HG03159 (cell line): ENCODE measurements around the gene MAMDC2.

ENCODE experiments used
- ATAC-seq: cut with Tn5 transposase; IDR thresholded peaks from one replicate; pipeline ENCODE4 v1.9.1; 2021; ENCODE audit warnings: mild to moderate bottlenecking, moderate library complexity; ENCODE audit not compliant: unreplicated experiment

The MAMDC2 gene

DNA sequence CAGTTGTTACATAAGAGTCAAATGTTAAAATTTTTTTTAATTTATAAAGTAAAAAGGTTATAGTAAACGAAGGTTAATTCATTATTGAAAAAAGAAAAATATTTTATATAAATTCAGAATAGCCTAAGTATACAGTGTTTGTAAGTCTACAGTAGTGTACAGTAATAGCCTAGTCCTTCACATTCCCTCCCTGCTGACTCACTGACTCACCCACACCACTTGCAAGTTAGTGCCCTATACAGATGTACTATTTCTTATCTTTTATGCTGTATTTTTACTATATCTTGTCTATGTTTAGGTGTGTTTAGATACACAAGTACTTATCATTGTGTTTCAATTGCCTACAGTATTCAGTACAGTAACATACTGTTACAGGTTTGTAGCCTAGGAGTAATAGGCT lies 57.6 kb downstream of the MAMDC2 start:
- no peak for ATAC-seq

GRCh38 chr9:70105147-70105546 lies 61.5 kb downstream of the MAMDC2 start:
- no peak for ATAC-seq

GRCh38 chr9:70106571-70106970 lies 62.9 kb downstream of the MAMDC2 start:
- ATAC-seq = no peak

DNA sequence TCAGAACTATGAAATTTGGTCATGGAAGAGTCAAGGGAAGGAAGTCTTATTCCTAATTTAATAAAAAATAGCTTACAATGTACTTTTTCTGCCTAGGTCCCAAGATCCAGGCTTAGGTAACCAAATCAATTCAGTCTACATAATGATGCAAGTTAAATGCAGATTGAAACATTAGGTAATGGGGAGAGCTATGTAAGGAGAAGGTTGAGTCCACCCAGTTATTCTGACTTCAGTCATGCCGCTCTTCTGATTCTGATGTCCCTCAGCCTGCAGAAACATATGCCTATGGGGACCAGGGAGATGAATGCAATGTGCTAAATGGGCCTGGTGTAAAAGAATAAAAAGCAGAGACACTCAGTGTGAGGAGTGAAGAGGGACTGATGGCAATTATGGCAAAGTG lies 63.9 kb downstream of the MAMDC2 start:
- ATAC-seq = no peak

GRCh38 chr9:70108181-70108580 lies 64.5 kb downstream of the MAMDC2 start:
- no peak for ATAC-seq

- peak; percentile 18 for ATAC-seq
These were observed 66.8 kb downstream of the MAMDC2 start for GRCh38 chr9:70110194-70111041.

- peak; percentile 74 for ATAC-seq
These were observed 67.5 kb downstream of the MAMDC2 start for GRCh38 chr9:70111042-70111602.

GRCh38 chr9:70111641-70112236 lies 68.1 kb downstream of the MAMDC2 start:
- no peak for ATAC-seq

DNA sequence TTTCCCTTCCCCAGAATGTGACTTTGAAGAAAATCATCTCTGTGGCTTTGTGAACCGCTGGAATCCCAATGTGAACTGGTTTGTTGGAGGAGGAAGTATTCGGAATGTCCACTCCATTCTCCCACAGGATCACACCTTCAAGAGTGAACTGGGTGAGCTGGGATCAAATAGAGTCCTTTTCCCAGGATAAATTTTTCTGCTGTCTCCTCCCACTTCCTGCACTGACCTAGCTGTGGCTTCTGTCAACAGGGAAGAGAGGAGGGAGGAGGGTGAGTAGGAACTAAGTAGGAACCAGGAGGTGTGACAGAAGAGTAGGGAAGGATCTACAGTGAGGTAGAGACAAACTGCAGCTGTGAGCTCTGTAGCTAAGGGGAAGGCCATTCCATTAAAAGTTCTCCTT lies 69.3 kb downstream of the MAMDC2 start:
- no peak for ATAC-seq

DNA sequence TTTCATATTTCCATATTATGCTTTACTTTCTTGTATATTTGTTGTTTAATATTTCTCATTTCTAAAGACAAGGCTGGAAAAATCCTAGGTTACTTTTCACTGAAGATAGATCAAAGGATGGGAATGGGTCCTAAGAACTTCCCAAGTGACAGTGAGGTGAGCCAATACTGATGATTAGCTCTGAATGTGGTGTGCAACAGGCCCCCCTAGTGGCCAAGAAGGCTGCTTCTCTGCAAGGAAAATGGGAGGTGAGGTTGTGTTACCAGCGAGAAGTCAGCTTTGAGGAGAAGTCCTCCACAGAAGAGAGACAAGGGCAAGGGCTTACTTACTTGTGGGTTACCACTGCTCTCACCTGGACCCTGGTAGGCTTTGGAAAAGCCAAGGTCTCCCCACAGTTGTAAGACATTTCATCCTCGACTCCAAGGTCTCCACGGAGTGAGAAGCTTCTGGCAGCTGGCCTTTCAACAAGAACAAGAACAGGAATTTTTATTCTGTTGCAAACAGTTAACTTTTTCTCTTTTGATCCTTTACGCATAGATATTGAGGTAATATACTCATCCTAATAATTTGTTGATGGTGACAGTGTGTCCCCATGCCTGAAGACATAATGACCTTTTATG lies 69.9 kb downstream of the MAMDC2 start:
- ATAC-seq = no peak

DNA sequence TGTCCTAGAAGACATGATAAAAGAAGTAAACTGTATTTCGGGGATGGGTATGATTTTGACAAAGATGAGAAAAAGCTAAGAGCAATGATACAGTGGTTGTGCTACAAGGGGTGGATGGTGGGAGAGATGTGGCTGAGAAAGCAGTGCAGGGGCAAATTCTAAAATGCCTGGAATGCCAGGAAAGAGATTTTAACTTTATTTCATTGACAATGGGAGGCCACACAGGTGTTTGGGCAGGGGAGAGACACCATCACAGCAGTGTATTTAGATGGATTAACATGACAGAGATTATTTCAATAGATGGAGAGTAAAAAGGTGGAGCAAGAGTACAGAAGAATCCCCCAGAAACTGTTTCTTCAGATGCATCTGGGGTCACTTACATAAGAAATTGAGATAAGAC lies 71.2 kb downstream of the MAMDC2 start:
- no peak for ATAC-seq

DNA sequence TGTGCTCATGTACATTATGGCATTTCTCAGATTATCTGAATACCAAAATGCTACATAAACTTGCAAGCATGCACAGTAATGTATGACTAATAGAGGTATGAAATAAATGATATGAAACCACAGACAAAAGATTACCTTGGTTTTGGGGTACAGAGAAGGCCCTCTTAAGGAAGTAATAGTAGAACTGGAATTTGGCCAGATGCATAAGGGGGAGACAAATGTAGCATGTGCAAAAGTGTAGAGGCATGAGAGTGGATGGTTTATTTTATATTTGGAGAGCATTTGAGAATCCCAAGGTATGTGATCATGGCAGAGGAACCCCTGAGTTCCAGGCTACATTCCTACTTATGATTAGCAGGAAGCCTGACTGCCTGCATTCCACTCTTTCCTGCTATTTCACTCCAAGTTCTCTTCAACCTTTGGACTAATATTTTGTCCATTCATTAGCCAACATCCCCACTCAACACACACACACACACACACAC lies 74.2 kb downstream of the MAMDC2 start:
- ATAC-seq = no peak

DNA sequence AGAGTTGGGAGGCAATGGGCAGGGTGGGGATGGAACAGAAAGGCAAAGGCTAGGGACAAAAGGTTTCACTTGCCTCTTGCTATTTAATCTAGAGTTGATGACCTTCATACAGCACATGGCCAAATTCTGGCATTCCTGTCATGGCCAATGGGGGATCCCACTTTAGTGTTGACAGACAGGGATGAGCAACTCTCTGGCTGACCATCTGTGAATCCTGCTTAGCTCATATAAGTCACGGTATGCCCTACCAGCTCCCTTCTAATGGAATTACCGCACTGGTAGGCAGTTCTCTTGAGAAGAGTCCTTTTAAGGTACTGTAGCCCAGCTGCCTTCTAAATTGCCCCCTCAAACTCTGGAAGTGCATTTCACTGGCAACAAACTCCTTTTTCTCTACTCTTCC lies 76.1 kb downstream of the MAMDC2 start:
- ATAC-seq = no peak

DNA sequence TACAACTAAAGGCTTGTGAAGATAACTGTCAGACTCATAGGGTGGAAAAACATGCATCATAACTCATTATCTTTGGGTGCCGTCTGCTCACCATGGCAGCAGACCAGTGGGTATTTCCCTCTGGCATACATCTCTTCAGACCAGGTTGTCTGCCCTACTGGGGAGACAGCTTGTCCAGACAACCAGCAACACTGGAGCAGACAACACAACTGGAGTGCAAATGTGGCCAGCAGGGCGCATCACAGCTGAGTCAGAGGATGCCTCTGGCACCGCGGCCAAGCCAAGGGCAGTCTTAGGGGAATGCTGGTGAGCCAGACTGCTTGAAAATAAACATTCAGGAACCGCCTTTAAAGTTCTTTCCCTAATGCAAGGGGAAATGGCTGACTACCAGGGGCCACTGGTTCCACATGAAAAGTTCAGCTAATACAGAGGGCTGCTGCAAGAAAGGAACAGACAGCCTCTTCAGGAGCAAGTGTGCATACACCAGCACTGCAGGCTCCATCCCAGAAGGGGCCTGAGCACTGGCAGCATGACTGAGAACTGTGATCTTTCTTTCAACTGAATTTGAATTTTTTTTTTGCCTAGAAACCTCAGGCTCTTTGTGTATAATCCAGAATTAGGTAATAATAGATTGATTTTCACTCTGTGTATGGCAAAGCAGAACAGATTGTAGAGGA lies 77.3 kb downstream of the MAMDC2 start:
- ATAC-seq = no peak

- ATAC-seq = no peak
These were observed 78.3 kb downstream of the MAMDC2 start for GRCh38 chr9:70121818-70122436.

DNA sequence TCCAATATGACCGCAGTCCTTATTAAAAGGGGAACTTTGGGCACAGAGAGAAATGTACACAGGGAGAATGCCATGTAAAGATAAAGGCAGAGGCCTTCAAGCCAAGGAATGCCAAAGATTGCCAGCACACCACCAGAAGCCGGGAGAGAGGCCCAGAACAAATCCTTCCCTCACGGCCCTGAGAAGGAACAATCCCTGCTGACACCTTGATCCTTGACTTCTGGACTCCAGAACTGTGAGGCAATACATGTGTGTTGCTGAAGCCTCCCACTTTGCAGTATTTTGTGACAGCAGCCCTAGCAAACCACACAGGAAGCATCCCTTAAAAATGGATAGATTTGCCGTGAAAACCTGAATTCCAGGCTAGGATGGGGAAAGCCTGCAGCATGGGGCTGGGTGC lies 80.0 kb downstream of the MAMDC2 start:
- ATAC-seq = no peak

DNA sequence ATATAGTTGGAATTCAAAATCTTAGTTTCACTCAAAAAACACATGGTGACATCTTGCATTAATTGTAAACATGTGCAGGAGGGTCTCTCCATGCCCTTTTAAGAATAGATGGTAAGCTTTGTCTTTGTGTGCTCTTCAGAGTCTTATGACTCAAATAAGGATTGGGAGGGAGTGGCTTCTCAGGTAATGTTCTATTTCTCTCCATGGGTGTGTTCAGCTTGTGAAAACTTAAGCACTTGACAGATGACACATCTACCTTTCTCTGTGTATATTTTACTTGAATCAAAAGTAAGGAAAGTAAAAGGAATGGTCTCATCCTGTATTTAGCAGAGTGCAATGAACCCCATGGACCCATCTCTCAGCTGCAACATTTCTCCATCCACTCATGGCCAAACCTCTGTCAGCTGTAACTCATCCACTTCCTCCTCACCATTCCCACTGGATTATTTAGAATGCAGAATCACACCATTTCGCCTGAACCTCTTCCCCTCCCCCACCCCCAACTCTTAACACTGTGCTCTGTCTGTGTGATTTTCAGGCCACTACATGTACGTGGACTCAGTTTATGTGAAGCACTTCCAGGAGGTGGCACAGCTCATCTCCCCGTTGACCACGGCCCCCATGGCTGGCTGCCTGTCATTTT lies 82.1 kb downstream of the MAMDC2 start:
- no peak for ATAC-seq

GRCh38 chr9:70127036-70127435 lies 83.4 kb downstream of the MAMDC2 start:
- ATAC-seq = no peak

- no peak for ATAC-seq
These were observed 84.1 kb downstream of the MAMDC2 start for GRCh38 chr9:70127540-70128416.
